Prostate gland (tissue), 2 donors: Measurements from ENCODE around the gene XG. TPM values are rescaled to one million over a fixed set of nuclear protein-coding genes. Genes with fewer than 3 reads are reported as not detected.
"Not testable (repeated sequence)": the region's sequence is repeated elsewhere in the genome, so short reads cannot be mapped to it uniquely, and the experiment has no call there.

ENCODE experiments used
- DNase-seq: peaks from one replicate; pipeline ENCODE4 v3.0.0-alpha.2; 2019; ENCODE audit warnings: low spot score
- H3K27ac ChIP-seq, 2 donors: fragments of 200-600 bp; sonication (generic); 2 replicates each; pipeline ENCODE4 v1.5.1; 2017 to 2019
- H3K27me3 ChIP-seq: fragments of 200-600 bp; sonication (generic); replicated peaks from 2 replicates; pipeline ENCODE4 v1.5.1; 2019; ENCODE audit not compliant: insufficient read depth
- H3K36me3 ChIP-seq, 2 donors: fragments of 200-600 bp; sonication (generic); 1 replicate in 1 of 2; 2 replicates in 1 of 2; pipeline versions ENCODE4 v1.5.1 to v1.8.1; 2017 to 2019
- H3K4me1 ChIP-seq: fragments of 200-600 bp; sonication (generic); replicated peaks from 2 replicates; pipeline ENCODE4 v1.5.1; 2019
- H3K4me3 ChIP-seq, 2 donors: fragments of 200-600 bp; sonication (generic); 2 replicates each; pipeline ENCODE4 v1.5.1; 2017 to 2019
- H3K9me3 ChIP-seq: fragments of 200-600 bp; sonication (generic); 2 replicates; pipeline ENCODE4 v1.5.1; 2017
- POLR2A ChIP-seq: fragments of 450-650 bp; IDR thresholded peaks from one replicate; pipeline ENCODE4 v1.6.1; 2016; ENCODE audit warnings: antibody characterized with exemption, mild to moderate bottlenecking
- POLR2AphosphoS5 ChIP-seq: sonication (generic); formaldehyde crosslinking; IDR thresholded peaks from one replicate; pipeline ENCODE4 v1.6.1; 2017; ENCODE audit warnings: antibody characterized with exemption
- WGBS: methylation state at CpG from one replicate; pipeline ENCODE4 v1.1.5; 2018; 5-methylcytosine and 5-hydroxymethylcytosine counted together
- intact Hi-C: fragments of 100-400 bp; cut with DNase I; formaldehyde crosslinking; loops from one replicate; pipeline ENCODE4 v1.14.2; 2022
- total RNA-seq, 2 donors: library from RNA; depleted of rRNA; stranded (reverse); fragments of >200 nt; gene quantifications; one replicate each; pipeline ENCODE4 v1.1.0, GENCODE V29; 2016
- TF ChIP-seq, protein P1 (sequence below), 4 experiments: fragments of 200-600 bp in 2 of 4; fragments of 450-650 bp in 2 of 4; sonication (generic) in 2 of 4; IDR thresholded peaks; 1 replicate in 3 of 4; 2 replicates in 1 of 4; pipeline ENCODE4 v1.5.1; 2016 to 2019; ENCODE audit warnings: antibody characterized with exemption in 4 of 4, mild to moderate bottlenecking in 2 of 4, moderate library complexity in 2 of 4

The XG gene, protein sequence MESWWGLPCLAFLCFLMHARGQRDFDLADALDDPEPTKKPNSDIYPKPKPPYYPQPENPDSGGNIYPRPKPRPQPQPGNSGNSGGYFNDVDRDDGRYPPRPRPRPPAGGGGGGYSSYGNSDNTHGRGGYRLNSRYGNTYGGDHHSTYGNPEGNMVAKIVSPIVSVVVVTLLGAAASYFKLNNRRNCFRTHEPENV
- 1 to 10 TPM; 2.5 to 6.9 TPM for total RNA-seq

DNA sequence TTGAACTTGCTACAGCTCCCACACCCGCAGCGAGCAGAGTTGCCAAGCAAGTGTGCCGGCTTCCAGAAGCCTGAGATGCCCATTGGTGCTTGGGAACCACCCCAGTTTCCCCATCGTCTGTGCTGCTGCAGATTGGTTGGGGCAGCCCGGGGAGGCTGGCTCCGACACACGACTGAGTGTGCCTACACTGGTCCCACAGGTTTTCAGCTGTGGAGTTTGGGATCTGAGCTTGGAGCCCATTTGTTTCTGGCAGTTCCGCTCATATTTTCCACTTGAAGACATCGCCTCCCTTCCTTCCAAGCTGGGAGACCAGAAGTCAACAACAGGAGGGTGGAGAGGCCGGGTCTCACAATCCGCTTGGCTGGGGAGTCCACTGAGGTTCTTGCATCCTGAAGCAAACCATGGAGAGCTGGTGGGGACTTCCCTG is at the start of gene XG:
TSS of gene XG (plus strand) at position 167 of the 427 bp plus-strand sequence. CDS start at position 402, 235 bp downstream.
- DNase-seq, H3K9me3 ChIP-seq, intact Hi-C loops, H3K27ac ChIP-seq, H3K4me1 ChIP-seq, H3K36me3 ChIP-seq, H3K27me3 ChIP-seq, H3K4me3 ChIP-seq: not testable (repeated sequence)
- 47% methylated on average over 11 of the region's 11 CpGs for WGBS

DNA sequence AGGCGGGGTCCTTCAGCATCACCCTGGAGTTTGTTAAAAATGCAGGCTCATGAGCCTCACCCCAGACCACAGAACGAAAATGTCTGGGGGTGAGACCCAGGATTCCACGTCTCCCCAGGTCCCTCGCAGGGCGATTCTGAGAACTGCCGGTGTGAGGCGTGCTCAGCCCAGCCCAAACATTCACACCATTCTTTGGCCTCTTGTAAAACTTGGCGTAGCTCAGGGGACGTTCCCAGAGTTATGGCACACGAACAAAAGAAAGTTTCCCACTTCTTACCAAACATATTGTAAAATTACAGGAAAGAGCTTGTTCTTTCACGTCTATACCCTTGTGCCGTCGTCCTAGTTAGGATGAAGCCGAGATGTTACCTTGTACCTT is 47.9 kb upstream of the XG start:
- intact Hi-C loops, result no loop called here
- WGBS, result 16% methylated on average over 14 of the region's 14 CpGs
- Histone ChIP-seq H3K36me3 (no peaks in the 10 kb centered on the region), H3K4me3 (no peak overlapping the region), H3K27me3 (no peaks in the 10 kb centered on the region), H3K9me3 (no peaks in the 10 kb centered on the region), H3K27ac (peak overlapping the region; percentile 55 to 75), H3K4me1 (peaks cover 21% of the 10 kb centered on the region)
- TF ChIP-seq POLR2A (no peak), POLR2AphosphoS5 (peak; percentile 91)
- TF ChIP-seq, protein P1, sequence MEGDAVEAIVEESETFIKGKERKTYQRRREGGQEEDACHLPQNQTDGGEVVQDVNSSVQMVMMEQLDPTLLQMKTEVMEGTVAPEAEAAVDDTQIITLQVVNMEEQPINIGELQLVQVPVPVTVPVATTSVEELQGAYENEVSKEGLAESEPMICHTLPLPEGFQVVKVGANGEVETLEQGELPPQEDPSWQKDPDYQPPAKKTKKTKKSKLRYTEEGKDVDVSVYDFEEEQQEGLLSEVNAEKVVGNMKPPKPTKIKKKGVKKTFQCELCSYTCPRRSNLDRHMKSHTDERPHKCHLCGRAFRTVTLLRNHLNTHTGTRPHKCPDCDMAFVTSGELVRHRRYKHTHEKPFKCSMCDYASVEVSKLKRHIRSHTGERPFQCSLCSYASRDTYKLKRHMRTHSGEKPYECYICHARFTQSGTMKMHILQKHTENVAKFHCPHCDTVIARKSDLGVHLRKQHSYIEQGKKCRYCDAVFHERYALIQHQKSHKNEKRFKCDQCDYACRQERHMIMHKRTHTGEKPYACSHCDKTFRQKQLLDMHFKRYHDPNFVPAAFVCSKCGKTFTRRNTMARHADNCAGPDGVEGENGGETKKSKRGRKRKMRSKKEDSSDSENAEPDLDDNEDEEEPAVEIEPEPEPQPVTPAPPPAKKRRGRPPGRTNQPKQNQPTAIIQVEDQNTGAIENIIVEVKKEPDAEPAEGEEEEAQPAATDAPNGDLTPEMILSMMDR (IDR thresholded peaks at IDR 0.05), result peak; percentile 15 to 63 (median 41)
- peak; percentile 75 for DNase-seq

DNA sequence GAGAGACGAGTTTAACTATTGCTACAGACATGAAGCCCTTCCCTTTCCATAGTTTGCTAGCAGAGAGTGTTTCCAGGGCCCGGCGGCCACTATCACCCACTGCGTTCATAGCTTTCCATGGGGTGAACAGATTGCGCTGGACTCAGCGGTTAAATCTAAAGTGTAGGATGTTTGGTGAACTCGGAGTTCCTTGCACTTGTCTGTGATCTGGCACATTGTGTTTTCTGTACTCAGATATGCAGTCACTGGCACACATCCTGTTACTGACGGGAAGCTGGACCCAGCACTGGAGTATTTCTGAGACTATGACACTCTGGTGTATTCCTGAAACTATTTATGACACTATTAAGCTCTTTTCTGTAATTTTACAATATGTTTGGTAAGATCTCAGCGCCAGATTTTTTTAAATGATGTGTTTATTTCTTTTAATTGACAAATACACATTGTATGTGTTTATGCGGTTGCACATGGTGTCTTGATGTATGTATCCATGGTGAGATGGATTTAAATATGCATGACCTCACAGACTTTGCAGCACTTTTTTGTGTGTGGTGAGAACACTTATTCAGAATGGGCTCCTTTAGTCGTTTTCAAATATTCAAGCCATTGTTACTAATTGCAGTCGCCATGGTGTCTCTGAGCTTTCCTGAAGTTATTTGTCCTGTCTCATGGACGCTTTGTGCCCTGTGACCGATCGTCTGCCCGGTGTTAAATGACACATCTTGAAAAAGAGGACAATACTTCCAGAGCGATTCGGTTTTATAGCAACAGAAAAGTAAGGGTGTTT is 46.6 kb upstream of the XG start:
- Histone ChIP-seq H3K4me1 (peaks cover 27% of the 10 kb centered on the region), H3K27ac (peak overlapping the region; percentile 20 to 75)
- intact Hi-C loops, result no loop called here

DNA sequence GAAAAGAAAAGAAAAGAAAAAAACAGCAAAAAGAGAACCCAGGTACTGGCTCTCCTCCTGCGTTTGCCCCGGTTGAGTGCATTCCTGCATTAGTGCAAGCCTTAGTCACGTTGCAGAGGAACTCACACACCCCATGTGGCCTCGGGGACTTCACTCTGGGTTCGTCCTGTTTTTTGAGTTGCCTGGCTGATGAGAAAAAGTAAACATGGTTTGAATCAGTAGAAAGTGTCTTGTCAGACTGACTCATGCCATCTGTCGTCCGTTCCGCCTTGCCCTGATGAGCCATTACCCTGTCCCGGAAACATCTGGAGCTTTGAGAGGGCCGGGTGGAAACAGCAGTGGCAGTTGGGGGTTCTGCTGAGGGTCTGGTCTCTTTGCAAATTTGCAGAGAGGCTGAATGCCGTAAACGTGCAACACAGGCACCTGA is 44.5 kb upstream of the XG start:
- Histone ChIP-seq H3K27ac (no peak overlapping the region), H3K27me3 (no peaks in the 10 kb centered on the region), H3K36me3 (no peaks in the 10 kb centered on the region), H3K9me3 (no peaks in the 10 kb centered on the region), H3K4me1 (peaks cover 27% of the 10 kb centered on the region), H3K4me3 (no peak overlapping the region)
- DNase-seq, result peak; percentile 78
- intact Hi-C loops, result no loop called here
- WGBS, result 8% methylated on average over 12 of the region's 12 CpGs
- TF ChIP-seq POLR2AphosphoS5 (peak; percentile 86), POLR2A (no peak)
- TF ChIP-seq, protein P1 (IDR thresholded peaks at IDR 0.05), result no peak

More for the DNA sequence above, 46.6 kb upstream of the XG start:
- Histone ChIP-seq H3K4me3 (no peak overlapping the region), H3K9me3 (no peaks in the 10 kb centered on the region), H3K36me3 (no peaks in the 10 kb centered on the region), H3K27me3 (no peaks in the 10 kb centered on the region)
- peak; percentile 46 for DNase-seq
- WGBS, result 45% methylated on average over 18 of the region's 18 CpGs
- peak; percentile 72 for TF ChIP-seq POLR2AphosphoS5
- TF ChIP-seq POLR2A, result no peak
- TF ChIP-seq, protein P1 (IDR thresholded peaks at IDR 0.05), result no peak

DNA sequence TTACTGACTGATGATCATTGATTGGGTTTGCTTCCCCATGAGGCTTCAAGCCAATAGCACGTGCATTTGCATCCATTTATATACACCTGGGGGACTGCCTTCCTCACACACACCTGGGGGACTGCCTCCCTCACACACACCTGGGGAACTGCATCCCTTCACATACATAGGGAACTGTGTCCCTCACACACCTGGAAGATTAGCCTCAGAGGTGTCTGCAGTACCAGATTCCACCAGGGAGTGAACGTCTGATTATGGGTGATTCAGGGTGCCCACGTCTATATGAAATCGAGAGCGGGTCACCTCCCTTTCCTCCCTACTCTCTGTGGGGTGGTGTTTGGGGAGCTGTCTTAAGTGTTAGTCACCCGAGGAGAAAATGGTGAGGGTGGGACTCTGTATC is 43.8 kb upstream of the XG start:
- intact Hi-C loops, result no loop called here
- no peaks in the 10 kb centered on the region for H3K36me3 ChIP-seq
- 62% methylated on average over 6 of the region's 6 CpGs for WGBS
- no peaks in the 10 kb centered on the region for H3K27me3 ChIP-seq
- no peak overlapping the region for H3K27ac ChIP-seq
- TF ChIP-seq, protein P1 (IDR thresholded peaks at IDR 0.05), result no peak
- TF ChIP-seq POLR2AphosphoS5, result no peak
- no peak for TF ChIP-seq POLR2A
- H3K4me1 ChIP-seq, result peaks cover 27% of the 10 kb centered on the region
- no peak overlapping the region for H3K4me3 ChIP-seq
- DNase-seq, result no peak
- no peaks in the 10 kb centered on the region for H3K9me3 ChIP-seq
